ENCODE data around the gene LHX4. TPM values are rescaled to one million over a fixed set of nuclear protein-coding genes. Genes with fewer than 3 reads are reported as not detected.

The LHX4 gene
- under 1 TPM in 1 of 3 donors, not detected in 2; 0.03 TPM for total RNA-seq

- Mint-ChIP-seq H3K27me3 (ENCODE audit: low read depth) (peaks cover 71% of the 10 kb centered on the region), H3K36me3 (ENCODE audit: insufficient read depth) (no peaks in the 10 kb centered on the region), H3K4me1 (ENCODE audit: low read depth) (peaks cover 26% of the 10 kb centered on the region), H3K4me3 (peak within 1 kb of the TSS; percentile 74), H3K9me3 (no peaks in the 10 kb centered on the region)
- DNase-seq (no peak), ATAC-seq (peak; percentile 18 to 28)
Measured at GRCh38 chr1:180229483-180230415, at the start of gene LHX4. Gene LHX4, plus strand, starts transcription at chr1:180230264. Its CDS starts 266 bp downstream, at chr1:180230530.

DNA sequence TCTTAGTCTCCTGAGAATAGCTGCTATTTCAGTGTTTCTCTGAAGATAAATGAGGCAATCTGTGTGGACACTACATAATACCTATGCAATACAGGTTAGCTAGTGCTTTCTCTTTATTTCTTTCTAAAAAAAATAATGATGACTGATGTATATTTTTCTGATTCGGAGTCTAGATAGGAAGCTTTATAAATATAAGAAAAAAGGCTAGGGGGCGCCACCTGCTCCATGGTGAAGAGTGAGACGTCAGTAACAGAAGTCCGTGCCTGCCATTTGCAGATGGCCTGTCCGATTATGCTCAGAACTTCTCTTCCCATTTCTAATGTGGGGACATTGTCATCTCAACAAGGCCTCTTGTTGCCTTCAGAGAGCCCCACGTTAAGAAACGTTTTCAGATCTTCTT, 49.0 kb upstream of the LHX4 start:
- DNase-seq (no peak), ATAC-seq (no peak)
- no peaks in the 10 kb centered on the region for H3K27me3 Mint-ChIP-seq (ENCODE audit: low read depth)
- H3K4me3 Mint-ChIP-seq = no peak overlapping the region
- no peaks in the 10 kb centered on the region for H3K4me1 Mint-ChIP-seq (ENCODE audit: low read depth)
- H3K36me3 Mint-ChIP-seq (ENCODE audit: insufficient read depth) = peaks cover 17% of the 10 kb centered on the region
- no peaks in the 10 kb centered on the region for H3K9me3 Mint-ChIP-seq

- Mint-ChIP-seq H3K9me3 (no peaks in the 10 kb centered on the region), H3K4me3 (no peak overlapping the region), H3K36me3 (ENCODE audit: insufficient read depth) (peaks cover 26% of the 10 kb centered on the region), H3K4me1 (ENCODE audit: low read depth) (no peaks in the 10 kb centered on the region), H3K27me3 (ENCODE audit: low read depth) (no peaks in the 10 kb centered on the region)
- DNase-seq = no peak
- ATAC-seq = no peak
Measured at GRCh38 chr1:180181996-180182642, 47.9 kb upstream of the LHX4 start.

GRCh38 chr1:180182643-180183311, 47.3 kb upstream of the LHX4 start:
- Mint-ChIP-seq H3K4me3 (no peak overlapping the region), H3K4me1 (ENCODE audit: low read depth) (no peaks in the 10 kb centered on the region), H3K36me3 (ENCODE audit: insufficient read depth) (peaks cover 28% of the 10 kb centered on the region)

GRCh38 chr1:180183426-180183825, 46.6 kb upstream of the LHX4 start:
- no peaks in the 10 kb centered on the region for H3K4me1 Mint-ChIP-seq (ENCODE audit: low read depth)
- H3K4me3 Mint-ChIP-seq = no peak overlapping the region
- DNase-seq (no peak), ATAC-seq (no peak)
- H3K27me3 Mint-ChIP-seq (ENCODE audit: low read depth) = no peaks in the 10 kb centered on the region
- peaks cover 28% of the 10 kb centered on the region for H3K36me3 Mint-ChIP-seq (ENCODE audit: insufficient read depth)
- H3K9me3 Mint-ChIP-seq = no peaks in the 10 kb centered on the region

More at GRCh38 chr1:180182643-180183311, 47.3 kb upstream of the LHX4 start:
- Mint-ChIP-seq H3K9me3 (no peaks in the 10 kb centered on the region), H3K27me3 (ENCODE audit: low read depth) (no peaks in the 10 kb centered on the region)
- ATAC-seq (no peak), DNase-seq (no peak)

DNA sequence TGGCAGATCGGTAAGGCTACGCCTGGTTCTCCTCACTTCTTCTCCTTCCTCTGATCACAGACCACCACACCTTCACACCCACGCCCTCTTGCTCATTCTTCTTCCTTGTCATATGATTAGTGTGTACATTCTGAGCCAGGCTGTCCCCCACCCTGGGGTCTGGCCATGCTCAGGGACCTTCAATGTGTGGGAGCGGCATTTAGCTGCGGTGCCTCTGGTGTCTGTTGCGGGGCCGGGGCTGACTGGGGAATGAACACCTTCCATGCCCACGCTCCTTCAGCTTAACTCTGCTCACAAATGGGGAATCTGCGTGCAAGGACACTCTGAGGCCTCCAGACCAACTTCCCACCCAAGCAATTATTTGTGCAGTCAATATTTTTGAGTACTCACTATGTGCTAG, 46.0 kb upstream of the LHX4 start:
- peaks cover 34% of the 10 kb centered on the region for H3K36me3 Mint-ChIP-seq (ENCODE audit: insufficient read depth)
- no peaks in the 10 kb centered on the region for H3K9me3 Mint-ChIP-seq
- H3K27me3 Mint-ChIP-seq (ENCODE audit: low read depth) = no peaks in the 10 kb centered on the region
- DNase-seq = no peak
- H3K4me3 Mint-ChIP-seq = no peak overlapping the region
- H3K4me1 Mint-ChIP-seq (ENCODE audit: low read depth) = no peaks in the 10 kb centered on the region
- ATAC-seq = no peak

DNA sequence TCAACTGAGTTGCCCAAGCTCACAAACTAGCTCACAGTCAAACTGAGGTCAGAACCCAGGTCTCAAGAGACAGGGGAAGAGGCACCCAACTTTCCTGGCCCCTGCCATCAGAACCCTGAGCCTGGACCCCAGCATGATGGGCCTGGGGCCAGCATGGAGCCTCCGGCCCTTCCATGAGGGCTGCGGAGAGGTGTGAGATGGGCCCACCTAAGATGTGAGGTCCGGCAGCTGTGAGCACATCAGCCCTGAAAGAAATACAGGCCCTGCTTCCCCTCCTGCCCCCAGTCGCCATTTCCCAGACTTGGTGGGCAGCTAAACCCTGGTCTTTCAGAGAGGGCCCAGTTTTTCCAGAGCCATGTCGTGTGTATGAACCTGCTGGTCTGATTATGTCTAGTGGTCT, 44.8 kb upstream of the LHX4 start:
- no peaks in the 10 kb centered on the region for H3K9me3 Mint-ChIP-seq
- H3K4me1 Mint-ChIP-seq (ENCODE audit: low read depth) = peaks cover 3% of the 10 kb centered on the region
- H3K36me3 Mint-ChIP-seq (ENCODE audit: insufficient read depth) = peaks cover 38% of the 10 kb centered on the region
- no peaks in the 10 kb centered on the region for H3K27me3 Mint-ChIP-seq (ENCODE audit: low read depth)
- ATAC-seq (no peak), DNase-seq (no peak)
- H3K4me3 Mint-ChIP-seq = no peak overlapping the region

- Mint-ChIP-seq H3K4me1 (ENCODE audit: low read depth) (peaks cover 6% of the 10 kb centered on the region), H3K9me3 (no peaks in the 10 kb centered on the region), H3K27me3 (ENCODE audit: low read depth) (no peaks in the 10 kb centered on the region), H3K36me3 (ENCODE audit: insufficient read depth) (peaks cover 39% of the 10 kb centered on the region), H3K4me3 (no peak overlapping the region)
- DNase-seq (no peak), ATAC-seq (no peak)
Measured at GRCh38 chr1:180185971-180186645, 44.0 kb upstream of the LHX4 start.

- Mint-ChIP-seq H3K27me3 (ENCODE audit: low read depth) (no peaks in the 10 kb centered on the region), H3K36me3 (ENCODE audit: insufficient read depth) (peaks cover 46% of the 10 kb centered on the region), H3K4me1 (ENCODE audit: low read depth) (peaks cover 13% of the 10 kb centered on the region)
Measured at GRCh38 chr1:180186831-180187230, 43.2 kb upstream of the LHX4 start.

DNA sequence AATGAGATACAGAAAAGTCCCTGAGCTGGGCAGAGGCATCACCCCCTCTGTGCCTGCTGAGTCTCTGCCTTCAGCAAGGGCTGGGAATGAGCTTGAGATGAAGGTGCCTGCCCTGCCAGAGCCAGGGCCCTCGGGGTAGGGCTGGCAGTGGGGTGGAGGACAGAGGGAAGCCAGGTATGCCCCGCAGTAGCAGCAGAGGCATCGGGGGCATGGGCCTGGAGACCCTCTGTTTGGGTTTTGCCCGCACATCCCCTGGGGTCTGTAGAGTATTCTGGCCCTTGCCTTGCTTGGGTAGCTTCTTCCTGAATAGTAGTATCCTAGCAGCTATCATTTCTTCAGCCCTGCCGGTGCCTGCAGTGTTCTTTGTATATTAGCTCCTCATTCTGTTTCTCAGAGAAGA, 42.4 kb upstream of the LHX4 start:
- Mint-ChIP-seq H3K4me1 (ENCODE audit: low read depth) (peaks cover 20% of the 10 kb centered on the region), H3K9me3 (no peaks in the 10 kb centered on the region), H3K4me3 (no peak overlapping the region), H3K36me3 (ENCODE audit: insufficient read depth) (peaks cover 51% of the 10 kb centered on the region), H3K27me3 (ENCODE audit: low read depth) (no peaks in the 10 kb centered on the region)
- DNase-seq = no peak
- no peak for ATAC-seq

More at GRCh38 chr1:180186831-180187230, 43.2 kb upstream of the LHX4 start:
- DNase-seq (no peak), ATAC-seq (no peak)
- no peaks in the 10 kb centered on the region for H3K9me3 Mint-ChIP-seq
- no peak overlapping the region for H3K4me3 Mint-ChIP-seq

DNA sequence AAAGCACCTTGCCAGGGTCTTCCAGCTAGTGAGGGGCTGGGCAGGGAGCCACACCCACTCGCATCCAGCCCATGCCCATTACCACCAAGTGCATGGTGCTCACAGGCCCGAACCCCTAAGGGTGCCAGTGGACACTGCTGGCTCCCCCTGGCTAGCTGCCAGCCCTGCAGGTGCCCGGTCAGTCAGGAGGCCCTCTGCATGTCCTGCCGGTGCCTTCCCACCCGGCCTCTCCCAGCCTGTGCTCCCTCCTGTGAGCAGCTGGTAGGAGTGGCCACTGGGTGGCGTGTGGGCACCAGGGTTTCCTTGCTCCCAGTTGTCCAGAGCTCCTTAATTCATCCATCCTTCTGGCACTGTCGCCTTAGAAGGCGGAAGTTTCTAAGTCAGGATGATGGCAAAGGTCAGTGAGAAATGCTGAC, 42.0 kb upstream of the LHX4 start:
- no peaks in the 10 kb centered on the region for H3K27me3 Mint-ChIP-seq (ENCODE audit: low read depth)
- ATAC-seq (no peak), DNase-seq (no peak)
- H3K36me3 Mint-ChIP-seq (ENCODE audit: insufficient read depth) = peaks cover 56% of the 10 kb centered on the region
- peaks cover 20% of the 10 kb centered on the region for H3K4me1 Mint-ChIP-seq (ENCODE audit: low read depth)
- no peak overlapping the region for H3K4me3 Mint-ChIP-seq
- no peaks in the 10 kb centered on the region for H3K9me3 Mint-ChIP-seq

DNA sequence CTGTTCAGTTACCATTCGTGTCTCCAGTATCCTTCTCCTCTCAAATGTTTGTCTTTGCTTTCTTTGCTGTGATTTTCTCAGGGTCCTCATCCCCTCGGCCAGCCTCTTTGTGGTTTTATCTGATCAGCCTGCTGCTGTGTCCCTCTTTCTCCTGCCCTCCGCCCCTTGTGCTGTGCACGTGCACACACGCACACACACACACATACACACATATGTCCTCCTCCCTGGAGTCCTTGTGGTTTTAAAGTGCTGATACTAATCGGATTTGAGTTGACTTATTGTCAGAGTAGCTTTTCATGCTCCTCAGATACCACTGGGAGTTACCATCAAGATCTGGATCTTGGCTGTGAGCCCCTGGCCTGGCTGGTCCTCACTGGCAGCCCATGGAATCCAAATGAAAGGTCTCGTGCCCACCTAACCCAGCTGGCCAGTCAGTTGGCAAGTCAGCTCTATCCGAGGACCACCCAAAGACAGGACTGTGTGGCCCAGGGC, 41.3 kb upstream of the LHX4 start:
- Mint-ChIP-seq H3K4me3 (no peak overlapping the region), H3K36me3 (ENCODE audit: insufficient read depth) (peaks cover 54% of the 10 kb centered on the region), H3K4me1 (ENCODE audit: low read depth) (peaks cover 20% of the 10 kb centered on the region), H3K27me3 (ENCODE audit: low read depth) (no peaks in the 10 kb centered on the region), H3K9me3 (no peaks in the 10 kb centered on the region)
- DNase-seq (no peak), ATAC-seq (no peak)

DNA sequence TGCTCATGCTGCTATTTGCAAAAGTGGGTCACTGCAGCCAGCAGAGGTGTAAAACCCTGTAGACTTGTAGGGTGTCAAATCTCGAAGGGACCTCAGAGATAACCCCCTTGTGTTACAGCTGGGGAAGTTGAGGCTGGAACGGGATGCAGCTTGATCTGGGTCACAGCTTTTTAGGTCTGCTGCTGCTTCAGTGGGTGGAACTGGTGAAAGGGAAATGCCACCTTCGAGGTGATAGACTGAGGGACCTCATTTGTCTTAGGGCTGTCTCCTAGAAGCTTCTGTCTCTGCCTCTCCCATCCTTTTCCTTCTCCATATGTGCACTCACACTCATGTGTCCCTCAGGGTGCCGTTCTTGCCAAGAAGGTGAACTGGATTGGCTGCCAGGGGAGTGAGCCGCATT, 40.0 kb upstream of the LHX4 start:
- DNase-seq = no peak
- H3K4me3 Mint-ChIP-seq = no peak overlapping the region
- no peaks in the 10 kb centered on the region for H3K9me3 Mint-ChIP-seq
- peaks cover 20% of the 10 kb centered on the region for H3K4me1 Mint-ChIP-seq (ENCODE audit: low read depth)
- peaks cover 45% of the 10 kb centered on the region for H3K36me3 Mint-ChIP-seq (ENCODE audit: insufficient read depth)
- no peaks in the 10 kb centered on the region for H3K27me3 Mint-ChIP-seq (ENCODE audit: low read depth)
- no peak for ATAC-seq

- ATAC-seq = peak in 1 of 2 donors; percentile 21
- peaks cover 20% of the 10 kb centered on the region for H3K4me1 Mint-ChIP-seq (ENCODE audit: low read depth)
- peaks cover 39% of the 10 kb centered on the region for H3K36me3 Mint-ChIP-seq (ENCODE audit: insufficient read depth)
- no peak for DNase-seq
- no peak overlapping the region for H3K4me3 Mint-ChIP-seq
- no peaks in the 10 kb centered on the region for H3K9me3 Mint-ChIP-seq
- no peaks in the 10 kb centered on the region for H3K27me3 Mint-ChIP-seq (ENCODE audit: low read depth)
Measured at GRCh38 chr1:180192172-180192571, 37.9 kb upstream of the LHX4 start.

Data from activated T-cell treated with anti-CD3 and anti-CD28 coated beads, Interleukin-2, amount 50 U/mL, for 4 hours (primary cell).